HepG2 (cell line): ENCODE results near the gene IGFBP6. TPM values are rescaled to one million over a fixed set of nuclear protein-coding genes. Genes with fewer than 3 reads are reported as not detected.

ENCODE experiments used
- CHD2 ChIP-seq: IDR thresholded peaks from 2 replicates; pipeline ENCODE4 v1.6.1; 2011; ENCODE audit warnings: low read depth, low read length, improper control_type of control experiment
- ELK4 ChIP-seq: sonication (generic); formaldehyde crosslinking; IDR thresholded peaks from 2 replicates; pipeline ENCODE4 v1.9.0; 2021; ENCODE audit warnings: missing genetic modification reagents, borderline replicate concordance
- GMEB2 ChIP-seq: IDR thresholded peaks from 2 replicates; pipeline ENCODE4 v1.6.1; 2016; ENCODE audit warnings: missing biosample characterization, missing genetic modification reagents, low read depth
- HNF4G ChIP-seq, 2 experiments: sonication (generic) in 1 of 2; formaldehyde crosslinking in 1 of 2; IDR thresholded peaks; 2 replicates each; pipeline versions ENCODE4 v1.4.0 to v1.6.1; 2011 to 2020; ENCODE audit warnings: borderline replicate concordance in 2 of 2, low read depth in 2 of 2, mild to moderate bottlenecking in 2 of 2, low read length in 1 of 2, missing genetic modification reagents in 1 of 2, moderate library complexity in 1 of 2
- IKZF5 ChIP-seq: IDR thresholded peaks from 2 replicates; pipeline ENCODE4 v1.6.1; 2018; ENCODE audit warnings: missing genetic modification reagents, mild to moderate bottlenecking, missing compliant biosample characterization
- KAT7 ChIP-seq: IDR thresholded peaks from 2 replicates; pipeline ENCODE4 v1.6.1; 2018; ENCODE audit warnings: borderline replicate concordance, missing compliant biosample characterization
- MLLT10 ChIP-seq: sonication (generic); formaldehyde crosslinking; IDR thresholded peaks from 2 replicates; pipeline ENCODE4 v1.4.0; 2020; ENCODE audit warnings: missing genetic modification reagents
- NCOA1 ChIP-seq: sonication (generic); formaldehyde crosslinking; IDR thresholded peaks from 2 replicates; pipeline ENCODE4 v1.9.0; 2021; ENCODE audit warnings: missing genetic modification reagents
- RFX1 ChIP-seq: fragments of 450-650 bp; IDR thresholded peaks from 2 replicates; pipeline ENCODE4 v1.6.1; 2017
- SIX4 ChIP-seq: sonication (generic); formaldehyde crosslinking; IDR thresholded peaks from 2 replicates; pipeline ENCODE4 v1.4.0; 2020; ENCODE audit warnings: missing genetic modification reagents
- SMAD3 ChIP-seq: sonication (generic); formaldehyde crosslinking; IDR thresholded peaks from 2 replicates; pipeline ENCODE4 v1.4.0; 2020; ENCODE audit warnings: missing genetic modification reagents
- THAP9 ChIP-seq: sonication (generic); formaldehyde crosslinking; IDR thresholded peaks from 2 replicates; pipeline ENCODE4; 2020; ENCODE audit warnings: missing genetic modification reagents, mild to moderate bottlenecking, borderline replicate concordance
- TIGD3 ChIP-seq: sonication (generic); formaldehyde crosslinking; IDR thresholded peaks from 2 replicates; pipeline ENCODE4 v1.5.1; 2020; ENCODE audit warnings: mild to moderate bottlenecking, missing genetic modification reagents, borderline replicate concordance
- TRAFD1 ChIP-seq: sonication (generic); formaldehyde crosslinking; IDR thresholded peaks from 2 replicates; pipeline ENCODE4 v1.5.1; 2020; ENCODE audit warnings: missing genetic modification reagents, mild to moderate bottlenecking, borderline replicate concordance
- ZFP41 ChIP-seq: sonication (generic); formaldehyde crosslinking; IDR thresholded peaks from 2 replicates; pipeline ENCODE4 v1.4.0; 2020; ENCODE audit warnings: mild to moderate bottlenecking, missing genetic modification reagents, borderline replicate concordance
- ZNF10 ChIP-seq: sonication (generic); formaldehyde crosslinking; IDR thresholded peaks from 2 replicates; pipeline ENCODE4 v1.4.0; 2020; ENCODE audit warnings: mild to moderate bottlenecking, low read depth, missing genetic modification reagents, borderline replicate concordance
- ZNF562 ChIP-seq: sonication (generic); formaldehyde crosslinking; IDR thresholded peaks from 2 replicates; pipeline ENCODE4 v1.8.0; 2022; ENCODE audit warnings: missing genetic modification reagents, borderline replicate concordance
- ZNF670 ChIP-seq: sonication (generic); formaldehyde crosslinking; IDR thresholded peaks from 2 replicates; pipeline ENCODE4 v1.8.0; 2022; ENCODE audit warnings: mild to moderate bottlenecking, missing genetic modification reagents, borderline replicate concordance
- polyA plus RNA-seq, 8 experiments: library from polyadenylated mRNA; depleted of rRNA in 3 of 8; stranded (reverse) in 7 of 8; unstranded in 1 of 8; fragments of >200 nt; fragmentation: Illumina TruSeq in 4 of 8; extraction: Trizol in 4 of 8; gene quantifications; 2 replicates each; pipeline versions ENCODE4 v1.2.1 to v1.2.3, GENCODE V29; 2011 to 2016; ENCODE audit warnings: low read depth in 4 of 8, missing spikeins in 1 of 8, mixed read lengths in 1 of 8; ENCODE audit not compliant: insufficient read depth in 1 of 8
- total RNA-seq, 5 experiments: library from RNA; depleted of rRNA; stranded (reverse); fragments of >200 nt; fragmentation: Illumina TruSeq; extraction: Trizol; gene quantifications; 2 replicates each; pipeline ENCODE4 v1.2.3, GENCODE V29; 2016; ENCODE audit warnings: low read depth in 1 of 5

IGFBP6 gene
- total and polyA plus RNA-seq, 2 of the 13 experiments (the other 11 are each of a cell fraction or from before 2014, with no cell fraction given) = 3.9 to 25.2 TPM

- TF ChIP-seq TRAFD1 (CRISPR knock-in tag) (no peak), GMEB2 (no peak), TIGD3 (no peak), IKZF5 (CRISPR knock-in tag) (no peak), THAP9 (CRISPR knock-in tag) (peak; percentile 31; the same call in 1 of the 2 replicates), ZNF670 (CRISPR knock-in tag) (no peak), RFX1 (no peak), ZNF562 (no peak), CHD2 (no peak), ELK4 (no peak), SMAD3 (no peak), ZFP41 (CRISPR knock-in tag) (0 out of 2 replicates have a peak, but pooled peaks have one; percentile 6), MLLT10 (CRISPR knock-in tag) (no peak), HNF4G (IDR thresholded peaks at IDR 0.05; ENCODE audit: borderline replicate concordance, low read depth, low read length) (no peak), HNF4G (CRISPR knock-in tag; IDR thresholded peaks at IDR 0.05; ENCODE audit: borderline replicate concordance, low read depth) (no peak), NCOA1 (CRISPR knock-in tag) (no peak), ZNF10 (CRISPR knock-in tag) (no peak), SIX4 (no peak), KAT7 (no peak)
Observed at GRCh38 chr12:53054112-53054878, 43.2 kb upstream of the IGFBP6 start (continued).
